Measurements from ENCODE around the gene C4orf17.

The C4orf17 gene

DNA sequence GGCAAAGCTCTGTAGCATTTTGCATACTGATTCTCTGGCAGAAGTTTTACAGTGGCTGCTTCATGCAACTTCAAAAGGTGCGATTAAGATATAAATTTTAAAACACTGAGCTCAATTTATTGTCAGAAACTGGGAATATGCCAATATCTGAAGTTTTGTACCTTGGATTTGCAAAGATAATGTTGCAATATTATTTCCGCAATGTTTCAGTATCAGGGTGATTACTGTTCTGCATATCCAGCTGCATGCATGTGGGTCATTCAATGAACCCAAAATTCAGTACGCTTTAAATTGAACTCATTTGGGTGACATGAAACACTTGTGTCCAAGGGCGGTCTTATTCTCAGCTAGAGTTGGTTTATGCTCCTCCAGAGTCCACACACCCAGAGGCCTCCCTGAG, 26.9 kb downstream of the C4orf17 start:
- no peak for DNase-seq

DNA sequence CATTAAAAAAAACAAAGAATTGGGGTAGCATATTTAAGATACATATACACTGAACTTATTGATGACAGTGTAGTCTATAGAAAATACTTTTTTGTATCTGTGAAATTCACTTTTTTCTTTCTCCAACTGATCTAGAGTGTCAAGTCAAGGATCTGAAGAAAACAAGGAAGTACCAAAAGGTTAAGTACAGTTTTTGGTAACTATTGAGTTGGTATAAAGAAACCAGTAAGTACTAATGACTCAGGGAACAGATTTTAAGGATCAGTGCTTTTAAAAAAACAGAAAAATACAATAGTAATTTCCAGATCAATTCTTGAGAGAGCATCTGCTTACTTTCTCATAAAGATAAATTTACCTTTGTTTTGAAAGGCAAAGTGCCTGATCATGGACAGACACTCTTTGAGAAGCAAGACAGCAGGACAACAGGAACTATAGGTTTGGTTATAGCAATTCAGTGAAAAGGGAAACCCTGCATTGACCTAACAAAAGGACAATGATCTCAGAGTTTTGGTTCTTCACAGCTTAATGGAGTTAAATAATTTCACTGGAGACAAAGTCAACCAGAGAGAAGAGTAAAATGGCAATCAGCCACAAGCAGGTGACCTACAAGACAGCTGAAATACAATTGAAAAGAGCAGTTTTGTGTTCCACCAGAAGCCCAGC, 29.6 kb downstream of the C4orf17 start:
- no peak for DNase-seq

DNA sequence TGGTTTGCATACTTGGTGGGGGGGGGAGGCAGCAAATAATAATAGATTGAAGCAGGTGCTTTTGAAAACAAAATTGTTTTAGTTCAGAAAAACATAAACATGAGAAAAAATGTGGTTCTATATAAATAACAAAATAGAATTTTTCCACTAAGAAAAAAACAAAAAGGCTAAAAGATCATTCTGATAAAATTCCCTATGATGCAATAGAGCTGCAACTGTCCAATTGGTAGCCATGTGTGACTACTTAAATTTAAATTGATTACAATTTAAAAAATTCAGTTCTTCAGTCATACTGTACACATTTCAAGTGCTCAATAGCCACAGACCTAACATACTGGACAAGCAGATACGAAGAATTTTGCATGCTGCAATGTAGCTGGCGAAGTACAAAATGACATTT, 42.1 kb downstream of the C4orf17 start:
- DNase-seq, result no peak

DNA sequence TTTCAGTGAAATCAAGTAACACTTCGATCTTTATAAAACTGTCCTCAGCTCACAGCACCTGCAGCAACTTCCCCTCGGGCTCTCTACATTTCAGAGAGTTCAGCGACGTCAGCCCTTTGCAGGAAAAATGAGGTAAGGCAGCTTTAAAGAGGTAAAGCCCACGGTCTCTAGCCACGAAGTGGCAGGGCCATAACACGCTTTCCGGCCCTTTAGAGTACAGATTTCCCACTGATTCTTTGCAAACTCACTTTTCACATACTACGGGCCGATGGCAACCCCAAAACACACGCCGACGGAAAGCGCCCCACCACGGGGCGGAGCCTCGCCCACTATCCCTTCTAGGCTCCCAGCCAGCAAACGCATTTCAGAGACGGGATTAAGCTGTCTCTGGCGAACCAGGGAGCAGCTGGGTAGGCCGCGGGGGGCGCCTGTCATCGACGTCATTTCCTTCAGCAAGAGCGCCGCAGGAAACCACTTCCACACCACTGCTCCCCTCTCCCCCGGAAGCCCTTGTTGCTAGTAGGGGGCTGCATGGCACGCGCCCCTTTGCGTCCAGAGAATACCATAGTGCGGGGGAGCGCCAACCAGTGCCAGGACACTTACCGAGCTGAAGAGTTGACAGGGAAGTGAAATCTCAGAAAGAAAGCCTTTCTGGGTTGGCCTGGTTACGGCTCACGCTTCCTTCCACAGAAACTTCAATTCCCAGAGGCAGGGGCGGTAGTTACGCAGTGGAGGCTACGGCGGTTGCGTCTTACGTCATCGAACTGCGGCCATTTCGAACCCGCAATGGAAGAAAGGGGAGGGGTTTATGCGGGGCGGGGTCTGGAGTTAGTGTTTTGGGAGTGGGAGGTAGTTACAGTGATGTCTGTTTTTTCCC, 52.7 kb downstream of the C4orf17 start, which contains the start of gene TRMT10A:
TRMT10A (minus strand) TSS at position 730 of the 877 bp plus-strand sequence. CDS start 4,701 bp downstream, outside the sequence.
- peak; percentile 72 for DNase-seq

DNA sequence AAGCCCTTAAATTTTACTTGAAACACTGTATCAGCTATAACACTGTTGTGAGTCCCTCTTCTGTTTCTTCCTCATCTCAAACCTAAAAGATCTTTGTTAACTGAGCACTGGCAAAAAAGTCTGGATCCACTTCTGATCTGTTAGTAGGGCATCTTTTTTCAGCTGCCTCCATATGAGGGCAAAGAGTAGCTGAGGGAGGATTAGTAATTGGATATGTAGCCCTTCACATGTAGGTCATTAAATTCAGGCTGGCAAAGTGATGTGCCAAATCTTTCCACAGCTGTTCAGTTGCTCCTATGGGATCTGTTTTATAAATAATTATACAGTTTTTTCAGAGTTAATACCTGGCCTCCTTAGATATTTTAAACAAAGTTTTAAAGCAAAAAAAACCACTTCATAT, 54.1 kb downstream of the C4orf17 start:
- no peak for DNase-seq

DNA sequence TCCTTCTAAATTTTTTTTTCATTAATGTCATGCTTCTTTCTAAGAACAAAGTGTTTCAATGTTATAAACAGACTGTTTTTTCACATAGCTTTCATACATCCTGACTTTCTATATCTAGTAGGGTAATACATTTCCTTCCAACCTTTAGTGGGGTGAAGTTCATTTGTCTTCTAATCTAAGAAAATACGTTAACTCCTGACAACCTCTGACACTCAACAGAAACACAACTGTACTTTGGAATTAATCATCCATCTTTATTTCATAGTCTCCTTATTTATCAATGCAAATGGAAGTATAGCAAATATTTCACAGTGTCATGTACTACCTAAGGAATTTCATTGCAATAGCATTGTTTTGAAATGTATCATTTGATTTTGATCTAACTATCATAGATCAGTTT, 61.1 kb downstream of the C4orf17 start:
- DNase-seq, result no peak

DNA sequence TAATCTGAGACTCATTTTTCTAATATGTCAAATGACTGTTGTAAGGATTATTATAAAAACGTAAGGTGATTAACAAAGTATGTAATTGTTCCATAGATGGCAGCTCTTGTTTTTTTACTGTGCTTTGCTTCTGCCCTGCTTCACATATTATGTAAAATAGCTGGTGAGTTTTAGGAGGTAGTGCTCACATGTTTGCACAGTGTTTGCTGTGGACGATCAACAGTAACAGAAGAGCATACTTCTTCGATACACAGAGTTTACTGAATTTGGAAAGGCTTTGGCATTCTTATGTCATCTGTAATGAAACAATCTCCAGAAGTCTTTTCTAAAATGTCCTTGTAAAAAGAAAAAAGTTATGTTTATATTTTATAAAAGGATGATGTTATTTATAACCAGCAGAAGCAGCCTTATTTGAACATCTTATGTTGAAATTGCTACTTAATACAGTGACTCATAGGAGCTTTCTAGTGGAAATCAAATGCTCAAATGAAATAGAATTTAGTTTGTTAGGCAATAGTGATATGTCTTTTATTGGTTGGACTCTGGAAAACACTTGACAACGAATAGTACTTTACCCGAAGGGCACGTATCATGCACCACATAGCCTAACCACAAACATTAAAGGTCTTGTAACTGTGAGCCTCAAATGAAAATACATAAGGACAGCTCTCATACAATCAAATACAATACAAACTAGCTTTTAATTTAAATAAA, 61.9 kb downstream of the C4orf17 start:
- no peak for DNase-seq

DNA sequence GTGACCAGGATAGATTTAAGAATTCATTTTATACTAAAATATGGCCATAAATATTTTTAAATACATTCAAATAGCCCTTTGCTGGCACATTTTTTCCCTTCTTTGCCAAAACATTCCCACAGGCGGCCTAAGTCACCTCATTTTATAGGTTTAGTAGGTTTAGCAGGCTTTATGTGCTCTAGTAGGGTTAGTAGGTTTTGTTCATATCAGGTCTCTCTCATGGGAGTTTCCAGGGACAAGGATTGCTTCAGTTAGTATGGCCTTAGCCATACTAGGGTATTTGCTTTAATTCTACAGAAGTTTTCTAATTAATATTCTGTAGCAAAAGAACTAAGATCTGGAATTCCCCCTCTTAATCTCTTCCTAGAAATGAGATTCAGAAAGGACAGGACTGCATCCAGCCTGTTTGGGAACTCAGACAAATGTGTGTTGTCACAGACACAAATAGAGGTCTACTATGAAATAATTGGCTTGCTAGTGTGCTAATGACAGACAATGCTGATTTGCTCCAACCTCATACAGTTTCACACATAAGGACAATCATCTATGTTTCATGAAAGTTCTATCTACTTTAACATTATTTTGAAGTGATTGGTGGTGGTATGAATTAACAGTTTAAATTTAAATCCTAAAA, 63.0 kb downstream of the C4orf17 start:
- DNase-seq, result no peak

DNA sequence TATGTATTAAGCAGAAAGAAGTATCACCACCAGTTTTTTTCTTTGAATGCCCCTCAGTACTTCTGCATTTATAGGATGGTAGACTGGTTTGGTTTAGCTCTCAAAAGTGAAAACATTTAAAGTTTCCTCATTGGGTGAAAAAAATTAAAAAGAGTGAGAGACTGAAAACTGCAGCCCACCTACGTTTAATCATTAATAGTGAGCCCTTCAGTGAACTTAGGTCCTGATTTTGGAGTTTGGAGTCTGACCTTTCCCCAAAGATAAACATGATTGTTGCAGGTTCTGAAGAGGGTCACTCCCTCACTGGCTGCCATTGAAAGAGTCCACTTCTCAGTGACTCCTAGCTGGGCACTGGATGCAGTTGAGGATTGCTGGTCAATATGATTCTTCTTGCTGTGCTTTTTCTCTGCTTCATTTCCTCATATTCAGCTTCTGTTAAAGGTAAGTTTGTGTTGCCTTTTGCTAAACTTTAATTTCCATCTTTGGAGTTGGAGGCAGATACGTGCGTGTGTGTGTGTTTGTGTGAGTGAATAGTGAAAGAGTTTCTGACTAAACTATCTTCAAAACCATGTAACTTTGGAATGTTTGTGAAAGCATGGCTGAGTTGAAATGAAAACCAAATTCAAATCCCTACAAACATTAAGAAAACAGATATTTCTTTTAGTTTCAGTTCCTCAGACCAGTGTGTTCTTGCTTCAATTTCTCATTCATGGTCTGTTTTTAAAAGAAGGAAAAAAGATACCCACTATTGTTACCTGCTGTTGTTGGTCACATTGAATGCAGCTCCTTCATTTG, 63.9 kb downstream of the C4orf17 start, which contains the start of gene MTTP:
MTTP (plus strand) TSS at position 295 of the 795 bp plus-strand sequence; CDS start at position 381, 86 bp downstream.
- no peak for DNase-seq

DNA sequence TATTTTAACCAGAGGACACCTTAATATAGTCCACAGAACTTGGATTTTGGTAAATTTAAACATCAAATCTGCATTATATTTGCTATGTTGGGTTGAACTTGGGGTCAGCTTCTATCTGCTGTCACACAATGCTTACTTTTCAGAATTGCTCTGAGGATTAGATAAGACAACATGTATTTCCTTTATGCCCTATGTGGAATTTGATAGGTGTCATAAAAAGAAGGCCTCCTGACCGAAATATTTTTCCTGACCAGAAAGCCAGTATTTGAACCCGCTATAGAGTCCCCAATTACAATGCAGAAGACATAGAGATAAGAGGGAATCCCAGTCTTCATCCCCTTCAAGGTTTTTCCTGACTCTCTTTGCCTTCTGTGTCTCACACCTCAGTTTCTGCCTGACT, 67.9 kb downstream of the C4orf17 start:
- no peak for DNase-seq

DNA sequence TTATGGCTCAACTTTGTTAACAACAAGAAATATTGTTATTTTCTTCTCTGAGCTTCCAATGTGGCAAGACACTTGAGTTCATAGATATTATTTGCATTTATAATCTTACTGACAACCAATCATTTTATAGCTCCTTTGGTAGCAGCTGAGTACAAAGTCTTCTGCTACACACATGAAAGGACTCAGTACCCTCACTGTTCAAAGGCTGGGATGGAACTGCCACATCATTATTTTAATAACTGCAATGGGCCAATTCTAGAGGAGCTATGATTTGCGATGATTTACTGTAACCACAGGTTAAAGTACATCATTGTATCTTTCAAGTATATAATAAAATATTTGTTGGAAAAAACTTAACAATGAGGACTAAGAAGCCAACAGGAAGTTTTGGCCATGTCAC, 74.7 kb downstream of the C4orf17 start:
- DNase-seq, result no peak

DNA sequence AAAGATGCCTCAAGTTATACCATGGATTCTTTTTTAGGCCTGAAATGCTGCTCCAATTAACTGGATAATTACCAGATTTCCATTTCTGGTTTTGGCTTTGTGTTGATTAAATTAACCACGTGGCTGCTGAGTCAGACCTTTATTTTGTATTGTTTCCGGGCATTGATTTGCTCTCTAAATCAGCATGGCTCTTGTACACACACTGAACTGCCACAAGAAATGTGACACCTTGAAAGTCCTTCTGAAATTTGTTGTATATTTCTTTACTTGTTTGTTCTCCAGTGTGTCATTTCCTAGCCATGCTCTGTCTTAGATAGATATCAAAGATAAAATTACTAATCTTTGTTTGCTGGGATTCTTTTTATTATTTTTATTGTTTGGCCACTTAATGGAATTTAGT, 75.5 kb downstream of the C4orf17 start:
- DNase-seq, result no peak

DNA sequence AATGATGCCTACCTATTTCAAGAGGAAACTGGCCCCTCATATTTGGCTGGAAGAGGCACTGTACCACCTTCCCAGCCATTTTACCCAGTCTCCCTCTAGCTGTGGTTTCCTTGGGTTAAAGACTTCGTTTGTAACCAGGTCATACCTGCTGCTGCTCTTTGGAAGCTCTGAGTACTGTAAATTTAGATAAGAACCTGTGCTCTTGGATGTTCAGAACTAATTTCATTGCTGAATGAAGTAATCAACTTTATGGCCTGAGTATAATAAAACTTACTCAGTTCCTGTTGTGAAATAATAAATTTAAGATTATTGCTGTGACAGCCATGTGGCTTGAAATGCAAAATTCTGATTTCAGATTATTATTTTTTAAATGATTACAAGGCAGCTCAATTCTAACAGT, 76.0 kb downstream of the C4orf17 start:
- DNase-seq, result no peak

DNA sequence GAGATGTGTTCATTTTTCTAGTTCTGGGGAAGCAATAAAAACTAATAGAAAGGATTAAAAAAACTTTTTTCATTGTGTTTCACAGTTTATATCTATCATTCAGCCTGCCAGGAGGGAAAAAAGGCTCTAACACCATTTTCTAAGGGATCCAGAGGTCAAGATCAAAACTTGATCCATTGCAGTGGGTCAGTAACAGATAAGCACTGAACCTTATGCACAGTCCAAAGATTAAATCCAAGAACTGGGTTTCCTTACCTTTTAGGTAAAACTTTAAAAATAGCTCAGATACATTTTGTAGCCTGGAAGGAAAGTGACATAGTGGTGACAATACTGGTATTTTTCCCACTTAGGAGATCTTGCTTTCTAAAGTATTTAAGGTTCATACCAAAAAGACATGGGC, 76.5 kb downstream of the C4orf17 start:
- no peak for DNase-seq

DNA sequence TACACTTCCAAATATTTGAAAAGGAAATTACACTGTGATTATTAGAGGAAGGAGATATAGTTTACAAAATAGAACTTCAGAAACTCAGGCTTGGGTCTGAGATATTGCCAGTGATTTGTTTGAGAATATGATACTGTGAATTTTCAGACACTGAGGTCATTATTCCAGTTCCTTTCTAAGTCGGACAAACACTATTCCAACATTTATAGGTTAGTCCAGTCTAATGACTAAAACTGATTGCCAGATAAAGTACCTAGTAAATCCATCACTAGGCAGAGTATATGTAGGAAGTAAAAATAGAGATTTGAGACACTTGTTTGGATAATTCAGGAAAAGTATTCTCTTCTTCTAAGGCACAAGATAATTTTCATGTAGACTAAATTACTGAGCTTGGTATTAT, 77.0 kb downstream of the C4orf17 start:
- no peak for DNase-seq

DNA sequence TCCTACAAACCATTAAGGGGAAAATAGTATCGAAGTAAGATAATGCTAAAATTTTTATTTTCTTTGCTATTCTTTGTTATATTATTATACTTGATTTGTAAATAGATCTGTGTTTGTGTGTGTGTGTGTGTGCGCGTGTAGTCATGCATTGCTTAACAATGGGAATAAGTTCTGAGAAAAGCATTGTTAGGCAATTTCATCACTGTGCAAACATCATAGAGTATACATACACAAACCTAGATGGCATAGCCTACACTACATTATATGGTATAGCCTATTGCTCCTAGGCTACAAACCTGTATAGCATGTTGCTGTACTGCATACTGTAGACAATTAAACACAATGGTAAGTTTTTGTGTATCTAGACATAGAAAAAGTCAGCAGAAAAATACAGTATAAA, 80.9 kb downstream of the C4orf17 start:
- DNase-seq, result no peak
